Measurements from ENCODE around the gene ZNF618. TPM values are rescaled to one million over a fixed set of nuclear protein-coding genes. Genes with fewer than 3 reads are reported as not detected.
A peak's percentile ranks its signal among the peaks of the same experiment; 100 is the strongest.

Gene ZNF618
- total RNA-seq, 1 experiment from 2014 or later: 3.6 TPM

DNA sequence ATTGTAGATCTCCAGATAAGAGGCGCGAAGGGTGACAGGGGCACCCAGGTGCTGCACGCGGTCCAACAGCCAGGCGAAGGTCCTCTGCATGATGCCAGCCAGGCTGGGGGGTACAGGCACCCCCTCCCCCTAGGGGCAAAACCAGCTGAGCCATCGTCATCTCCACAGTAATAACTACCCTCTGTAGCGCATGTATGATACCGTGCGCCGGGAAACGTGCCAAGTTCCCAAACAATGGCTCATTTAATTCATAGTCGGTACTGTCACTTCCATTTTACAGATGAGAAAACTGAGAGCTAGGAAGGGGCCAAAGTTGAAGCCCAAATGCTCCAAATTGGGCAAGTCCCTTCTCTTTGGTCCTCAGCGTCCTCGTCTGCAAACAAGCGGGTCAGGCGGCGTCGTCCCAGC lies 221.5 kb downstream of the ZNF618 start:
- DNase-seq: no peak
- peak overlapping the region; percentile 16; the same call in 1 of the 2 replicates for H3K4me3 ChIP-seq

DNA sequence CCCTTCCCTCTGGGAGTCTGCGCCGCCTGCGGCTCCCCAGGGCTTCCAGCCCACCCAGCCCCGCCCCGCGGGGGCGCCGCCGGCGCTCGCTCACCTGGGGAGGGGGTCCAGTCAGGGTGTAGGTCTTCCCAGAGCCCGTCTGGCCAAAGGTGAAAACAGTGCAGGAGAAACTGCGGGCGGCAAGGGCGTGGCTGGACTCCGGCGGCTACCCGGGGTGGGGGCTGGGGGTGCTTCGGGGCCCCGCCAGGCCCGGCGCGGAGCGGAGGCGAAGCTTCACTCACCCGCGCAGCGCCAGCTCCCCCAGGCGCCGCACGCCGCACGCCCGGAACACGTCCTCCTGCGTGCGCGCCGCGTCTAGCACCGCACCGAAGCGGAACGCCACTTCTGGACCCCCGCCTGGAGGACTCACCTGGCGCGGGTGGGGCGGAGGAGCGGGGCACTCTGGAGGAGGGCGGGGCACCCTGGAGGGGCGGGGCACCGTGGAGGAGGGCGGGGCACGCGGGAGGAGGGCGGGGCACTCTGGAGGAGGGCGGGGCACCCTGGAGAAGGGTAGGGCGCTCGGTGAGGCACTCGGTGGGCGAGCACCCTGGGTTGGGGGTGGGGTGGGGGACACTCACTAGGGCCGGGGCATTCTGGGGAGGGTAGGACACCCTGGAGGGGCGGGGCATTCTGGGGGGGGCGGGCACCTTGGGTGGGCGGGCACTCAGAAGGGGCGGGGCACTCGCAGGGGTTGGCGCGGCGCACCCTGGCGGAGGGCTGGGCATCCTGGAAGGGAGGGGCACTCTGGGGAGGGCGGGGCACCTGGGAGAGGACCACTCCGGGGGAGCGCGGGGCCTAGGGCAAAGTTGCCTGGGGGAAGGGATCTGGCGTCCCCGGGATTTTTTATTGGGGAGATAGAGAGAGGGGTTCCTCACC lies 222.2 kb downstream of the ZNF618 start:
- peak; percentile 26 for DNase-seq
- peak overlapping the region; percentile 16; the same call in 1 of the 2 replicates for H3K4me3 ChIP-seq
- H3K27me3 ChIP-seq: no peaks in the 10 kb centered on the region
- no peaks in the 10 kb centered on the region for H3K36me3 ChIP-seq
- H3K9me3 ChIP-seq: peaks cover 6% of the 10 kb centered on the region

More for the DNA sequence above, 221.5 kb downstream of the ZNF618 start:
- no peaks in the 10 kb centered on the region for H3K36me3 ChIP-seq
- peaks cover 3% of the 10 kb centered on the region for H3K9me3 ChIP-seq
- no peaks in the 10 kb centered on the region for H3K27me3 ChIP-seq

DNA sequence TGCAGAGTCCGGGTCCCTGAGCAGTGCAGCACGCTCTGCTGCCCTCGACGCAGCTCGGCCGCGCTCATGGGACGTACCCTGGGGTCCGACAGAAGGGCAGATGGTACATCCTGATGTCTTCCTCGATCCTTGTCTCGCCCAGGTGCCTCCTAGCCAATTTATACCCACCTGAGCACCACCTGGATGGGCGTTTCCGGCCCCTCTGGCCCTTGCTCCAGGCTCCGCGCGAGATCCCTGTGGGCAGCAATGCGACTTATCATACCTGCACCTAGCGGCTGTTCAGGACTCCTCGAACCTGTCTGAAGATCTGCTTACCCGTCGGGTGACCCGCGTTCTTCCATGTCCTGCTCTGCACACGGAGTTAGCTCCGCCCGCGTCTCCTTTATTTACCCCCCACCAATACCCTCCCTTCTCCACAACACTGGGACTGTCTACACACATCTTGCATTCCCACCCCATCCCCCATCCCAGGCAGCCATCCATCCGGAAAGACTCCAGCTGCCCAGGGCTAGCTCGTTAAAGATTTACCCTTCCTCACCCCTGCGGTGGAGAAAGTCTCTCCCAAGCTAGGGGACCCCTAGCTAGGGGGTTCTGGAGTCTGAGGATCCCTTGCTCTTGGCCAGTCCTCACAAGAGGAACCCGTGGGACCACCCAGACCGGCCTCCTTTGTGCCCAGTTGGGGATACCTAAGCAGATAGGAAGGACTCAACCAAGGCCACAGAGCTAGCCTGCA lies 223.0 kb downstream of the ZNF618 start, which contains the start of gene KIF12:
KIF12 (minus strand) TSS at position 357 of the 733 bp plus-strand sequence; CDS start at position 341, 16 bp downstream.
- Histone ChIP-seq H3K36me3 (no peaks in the 10 kb centered on the region), H3K27me3 (no peaks in the 10 kb centered on the region), H3K4me3 (peak within 1 kb of the TSS; percentile 16; the same call in 1 of the 2 replicates), H3K9me3 (peaks cover 6% of the 10 kb centered on the region)
- DNase-seq: no peak

DNA sequence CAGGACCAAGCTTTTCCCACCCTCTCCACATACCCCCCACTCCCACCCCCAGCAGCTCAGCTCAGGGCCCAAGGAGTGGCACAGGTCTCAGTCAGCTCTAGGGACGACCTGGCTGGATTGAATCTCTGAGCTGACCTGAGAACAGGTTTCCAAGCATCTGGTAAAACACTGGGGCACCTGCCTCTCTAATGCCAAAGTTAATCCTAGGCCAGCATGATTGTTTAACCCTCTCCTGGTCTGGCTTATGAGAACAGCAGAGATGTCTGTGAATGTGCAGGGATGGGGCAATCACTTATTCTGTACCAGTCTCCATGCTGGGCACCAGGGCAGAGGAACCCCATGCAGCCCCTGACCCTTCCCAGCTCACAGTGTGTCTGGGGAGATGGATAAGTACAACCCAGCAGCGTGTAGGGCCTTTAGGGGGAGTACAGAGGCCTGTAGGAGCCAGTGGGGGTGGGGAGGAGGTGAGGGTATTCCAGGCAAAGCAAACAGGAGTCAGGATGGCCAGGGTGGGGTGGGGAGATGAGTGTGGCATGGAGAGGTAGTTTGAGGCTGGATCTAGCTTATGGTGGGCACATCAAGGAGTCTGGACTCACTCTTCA lies 223.7 kb downstream of the ZNF618 start:
- DNase-seq: no peak

DNA sequence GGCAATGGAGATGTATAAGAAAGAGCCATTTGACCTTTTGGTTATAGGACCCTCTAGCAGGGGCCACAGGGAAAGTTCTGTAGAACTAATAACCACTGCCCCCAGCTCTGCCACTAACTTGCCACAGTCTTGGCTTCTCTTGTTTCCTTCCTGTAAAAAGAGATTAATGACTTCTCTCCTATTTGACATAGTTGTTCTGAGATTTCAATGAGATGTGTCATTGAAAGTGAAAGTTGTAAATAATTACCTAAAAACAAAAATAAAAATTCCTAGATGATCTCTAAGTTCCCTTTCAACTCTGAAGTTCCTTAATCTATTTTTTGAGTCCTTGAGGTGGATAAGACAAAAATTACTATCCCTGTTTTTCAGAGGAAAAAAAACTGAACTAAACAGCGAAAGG lies 224.4 kb downstream of the ZNF618 start:
- Histone ChIP-seq H3K36me3 (no peaks in the 10 kb centered on the region), H3K4me3 (no peak overlapping the region), H3K27me3 (peaks cover 4% of the 10 kb centered on the region; the same call in 1 of the 2 replicates), H3K9me3 (peaks cover 6% of the 10 kb centered on the region)
- no peak for DNase-seq

More for the DNA sequence above, 223.7 kb downstream of the ZNF618 start:
- H3K4me3 ChIP-seq: no peak overlapping the region
- H3K9me3 ChIP-seq: peaks cover 6% of the 10 kb centered on the region
- H3K27me3 ChIP-seq: no peaks in the 10 kb centered on the region
- no peaks in the 10 kb centered on the region for H3K36me3 ChIP-seq

DNA sequence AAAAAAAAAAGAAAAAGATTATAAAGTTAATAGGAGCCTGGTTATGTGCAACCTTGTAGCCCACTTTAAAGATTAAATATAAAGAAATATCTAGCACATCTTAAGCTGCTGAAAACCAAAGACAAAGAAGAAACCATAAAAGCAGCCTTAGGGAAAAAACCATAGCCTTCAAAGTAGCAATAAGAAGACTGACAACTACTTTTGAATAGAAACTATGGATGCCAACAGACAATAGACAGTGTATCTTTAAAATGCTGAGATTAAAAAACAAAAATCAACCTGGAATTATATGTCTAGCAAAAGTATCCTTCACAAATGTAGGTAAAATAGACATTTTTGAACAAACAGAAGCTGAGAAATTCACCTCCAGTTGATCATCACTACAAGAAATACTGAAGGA lies 226.4 kb downstream of the ZNF618 start:
- Histone ChIP-seq H3K27me3 (peaks cover 4% of the 10 kb centered on the region; the same call in 1 of the 2 replicates), H3K36me3 (no peaks in the 10 kb centered on the region), H3K4me3 (no peak overlapping the region), H3K9me3 (peaks cover 6% of the 10 kb centered on the region)
- no peak for DNase-seq

DNA sequence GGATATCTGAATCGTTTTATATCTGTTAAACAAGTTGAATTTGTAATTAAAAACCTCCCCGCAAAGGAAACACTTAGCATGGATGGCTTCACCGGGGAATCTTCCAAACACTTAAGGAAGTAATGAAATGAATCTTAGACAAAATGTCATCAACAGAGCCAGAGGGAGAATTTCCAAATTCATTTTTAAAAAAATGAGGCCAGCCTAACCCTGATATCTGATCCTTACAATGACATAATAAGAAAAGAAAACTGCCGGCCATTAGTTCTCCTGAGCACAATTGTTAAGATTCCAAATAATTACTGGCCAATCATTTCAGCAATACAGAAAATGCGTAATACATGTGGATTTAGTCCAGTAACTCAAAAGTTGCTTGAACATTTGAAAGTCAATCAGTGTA lies 229.1 kb downstream of the ZNF618 start:
- no peak overlapping the region for H3K4me3 ChIP-seq
- DNase-seq: no peak
- H3K36me3 ChIP-seq: no peaks in the 10 kb centered on the region
- peaks cover 4% of the 10 kb centered on the region; the same call in 1 of the 2 replicates for H3K27me3 ChIP-seq
- peaks cover 6% of the 10 kb centered on the region for H3K9me3 ChIP-seq

Other genes with a start within 250 kb of the ZNF618 start
- gene AMBP, start 202.0 kb downstream of the ZNF618 start, total RNA-seq (2014; rRNA removed; shearing (Covaris generic); ENCODE audit: low replicate concordance): 0.26 TPM in 1 of 2 replicates, not detected in the other
- not detected in 2 replicates for gene KIF12, start 223.0 kb downstream of the ZNF618 start, total RNA-seq (2014; rRNA removed; shearing (Covaris generic); ENCODE audit: low replicate concordance)